NCI-H526 (cell line): ENCODE measurements around the gene GPR21.
A peak's percentile ranks its signal among the peaks of the same experiment; 100 is the strongest.

Source experiments
- DNase-seq, 2 experiments: peaks; one replicate each; lab custom pipeline; 2025; lab: John Stamatoyannopoulos, UW

Gene GPR21

DNA sequence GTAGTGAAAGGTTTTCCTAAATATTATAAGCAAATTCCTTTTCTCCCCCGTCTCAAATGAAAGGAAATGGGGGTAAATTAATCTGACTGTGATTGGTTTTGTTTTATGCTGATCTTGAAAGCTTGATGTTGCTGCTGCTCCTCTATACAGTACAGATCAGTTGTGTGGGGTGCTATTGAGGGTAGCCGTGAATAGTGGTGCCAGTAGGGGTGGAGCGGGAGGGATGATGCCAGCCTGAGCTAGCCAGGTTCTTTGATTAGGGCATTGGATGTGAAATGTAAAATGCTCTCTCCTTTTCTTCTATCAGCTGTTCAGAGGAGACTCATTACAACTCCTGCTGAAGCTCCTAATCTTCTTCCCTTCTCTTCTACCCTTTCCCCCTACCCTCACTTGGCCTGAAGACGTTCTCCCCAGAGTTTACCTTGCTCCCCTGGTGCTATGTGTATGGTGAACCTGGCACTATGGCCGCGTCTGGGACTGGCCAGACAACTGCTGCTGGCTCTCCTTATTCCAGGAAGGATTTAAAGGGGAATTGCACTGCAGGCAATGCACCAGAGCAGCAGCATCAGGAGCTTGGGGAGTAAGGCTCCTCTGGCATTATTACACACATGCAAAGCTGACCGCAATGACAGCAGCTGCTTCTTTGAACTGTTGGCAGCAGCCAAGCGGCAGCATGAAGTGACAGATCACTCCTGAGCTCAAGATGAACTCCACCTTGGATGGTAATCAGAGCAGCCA lies 566 bp downstream of the GPR21 start:
- DNase-seq = peak; percentile 42 to 65

GRCh38 chr9:123034881-123035510 lies 1.5 kb downstream of the GPR21 start:
- no peak for DNase-seq

GRCh38 chr9:123035791-123036190 lies 2.3 kb downstream of the GPR21 start:
- no peak for DNase-seq

DNA sequence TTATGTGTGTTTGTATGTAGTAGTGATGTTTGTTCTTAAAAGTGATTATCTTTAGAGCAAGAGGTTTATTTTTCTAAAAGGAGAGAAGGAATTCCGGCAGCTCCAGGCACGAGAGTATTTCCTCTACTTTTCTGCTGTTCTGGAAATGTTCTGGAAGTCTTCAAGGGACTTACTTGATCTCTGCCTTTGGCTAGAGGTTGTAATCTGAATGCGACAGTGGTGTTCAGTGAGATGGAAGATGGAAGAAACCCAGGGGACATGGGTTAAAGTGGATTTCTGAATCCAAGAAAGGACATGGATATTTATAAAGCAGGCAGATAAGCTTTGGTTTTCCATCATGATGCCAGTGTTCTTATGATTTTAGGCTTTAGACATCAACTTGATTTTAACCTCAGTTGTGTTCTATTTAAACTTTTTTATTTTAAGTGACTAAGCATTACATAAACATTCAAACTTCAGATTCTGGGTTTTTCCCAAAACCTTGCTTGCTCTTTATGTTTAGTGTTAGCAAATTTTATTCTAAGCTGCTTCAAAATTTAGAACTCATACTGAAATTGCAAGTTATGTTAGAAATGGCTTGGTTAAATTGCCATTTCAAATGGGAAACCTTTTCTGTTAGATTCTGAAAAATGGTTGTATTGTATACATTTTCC lies 3.6 kb downstream of the GPR21 start:
- DNase-seq = no peak

- DNase-seq = no peak
These were observed 6.3 kb downstream of the GPR21 start for GRCh38 chr9:123039617-123040219.

DNA sequence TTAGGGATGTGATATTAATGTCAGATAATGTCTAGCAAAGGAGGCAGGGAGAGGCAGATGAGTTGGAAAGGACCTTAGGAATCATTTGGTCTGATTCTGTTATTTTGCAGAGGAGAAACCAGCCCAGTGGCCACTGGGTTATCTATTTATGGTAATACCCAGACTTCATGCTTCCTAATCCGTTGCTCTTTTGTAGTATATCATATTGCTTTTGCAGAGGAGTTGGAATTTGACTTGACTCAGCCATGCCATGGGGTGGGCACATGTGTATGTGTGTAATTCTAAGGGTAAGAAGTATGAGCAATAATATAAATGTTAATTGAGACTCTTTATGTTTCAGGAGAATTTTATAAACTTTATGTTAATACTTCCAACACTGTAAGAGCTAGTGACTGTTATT lies 7.3 kb downstream of the GPR21 start:
- DNase-seq = no peak

DNA sequence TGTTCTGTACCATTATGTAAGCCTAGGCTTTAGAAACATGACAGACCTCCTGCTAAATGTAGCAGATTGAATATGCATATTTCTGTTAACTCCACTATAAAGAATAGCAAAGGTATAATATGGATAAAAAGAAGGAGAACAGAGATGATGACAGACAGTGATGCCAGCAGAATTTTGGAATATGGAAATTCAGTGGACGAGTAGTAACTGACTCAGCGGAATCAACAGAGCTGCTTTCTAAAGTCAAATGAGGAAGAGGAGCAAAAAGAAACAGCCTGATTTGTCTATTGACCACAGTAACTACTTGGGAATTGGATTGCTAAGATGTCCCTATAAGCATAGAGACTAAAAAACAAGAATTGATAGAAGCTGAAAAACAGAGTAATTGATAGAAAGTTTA lies 8.0 kb downstream of the GPR21 start:
- no peak for DNase-seq

DNA sequence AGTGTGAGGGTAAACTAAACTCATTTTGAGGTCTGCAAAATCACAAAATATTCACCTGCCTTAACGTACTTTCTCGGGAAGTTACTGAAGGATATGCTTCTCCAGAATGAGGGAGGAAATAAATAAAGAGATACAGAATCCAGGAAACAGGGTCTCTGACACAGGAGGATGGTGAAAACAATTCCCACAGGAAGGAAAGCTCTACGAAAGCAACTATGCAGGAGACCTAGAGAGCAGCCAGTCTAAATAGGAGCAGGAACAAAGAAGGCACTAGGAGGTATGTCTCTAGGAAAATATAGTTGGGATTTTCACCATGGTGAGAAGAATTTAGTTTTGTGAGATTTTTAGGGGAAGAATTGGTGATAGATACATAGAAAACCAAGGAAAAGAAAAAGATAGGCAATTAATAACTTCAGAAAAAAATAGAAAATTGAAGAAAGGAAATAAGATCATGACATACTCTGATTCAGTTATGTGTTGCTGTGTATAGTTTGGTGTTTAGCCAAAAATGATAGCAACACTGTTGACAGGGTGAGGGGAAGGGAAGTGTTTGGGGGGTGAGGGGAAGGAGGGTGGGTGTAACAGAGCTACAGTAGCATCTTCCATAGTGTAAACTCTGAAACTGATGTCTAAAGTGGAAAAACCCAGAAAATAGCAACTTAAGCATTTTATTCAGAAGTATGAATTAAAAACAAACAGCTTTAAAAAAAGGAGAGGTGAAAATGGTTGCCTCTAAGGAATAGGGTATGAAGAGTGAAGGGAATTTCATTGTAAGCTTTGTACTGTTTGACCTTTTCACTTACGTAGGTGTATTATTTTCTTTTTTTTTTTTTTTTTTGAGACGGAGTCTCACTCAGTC lies 9.8 kb downstream of the GPR21 start:
- no peak for DNase-seq

DNA sequence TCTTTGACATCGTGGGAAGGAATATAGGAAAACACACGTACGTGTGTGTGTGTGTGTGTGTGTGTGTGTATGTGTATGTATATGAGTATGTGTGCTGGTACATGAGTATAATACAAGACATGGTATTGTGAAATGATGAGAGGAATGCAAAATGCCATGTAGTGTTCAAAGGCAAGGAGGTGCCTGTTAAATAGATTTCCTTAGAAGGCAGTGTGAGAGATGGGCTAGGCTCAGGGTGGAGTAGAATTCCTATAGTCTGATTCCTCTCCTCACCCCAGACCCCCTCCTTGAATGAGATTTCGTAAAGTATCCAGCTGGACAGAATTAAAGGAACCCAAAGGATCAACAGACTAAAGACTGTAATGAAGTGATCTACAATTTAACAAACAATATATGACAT lies 11.1 kb downstream of the GPR21 start:
- no peak for DNase-seq

DNA sequence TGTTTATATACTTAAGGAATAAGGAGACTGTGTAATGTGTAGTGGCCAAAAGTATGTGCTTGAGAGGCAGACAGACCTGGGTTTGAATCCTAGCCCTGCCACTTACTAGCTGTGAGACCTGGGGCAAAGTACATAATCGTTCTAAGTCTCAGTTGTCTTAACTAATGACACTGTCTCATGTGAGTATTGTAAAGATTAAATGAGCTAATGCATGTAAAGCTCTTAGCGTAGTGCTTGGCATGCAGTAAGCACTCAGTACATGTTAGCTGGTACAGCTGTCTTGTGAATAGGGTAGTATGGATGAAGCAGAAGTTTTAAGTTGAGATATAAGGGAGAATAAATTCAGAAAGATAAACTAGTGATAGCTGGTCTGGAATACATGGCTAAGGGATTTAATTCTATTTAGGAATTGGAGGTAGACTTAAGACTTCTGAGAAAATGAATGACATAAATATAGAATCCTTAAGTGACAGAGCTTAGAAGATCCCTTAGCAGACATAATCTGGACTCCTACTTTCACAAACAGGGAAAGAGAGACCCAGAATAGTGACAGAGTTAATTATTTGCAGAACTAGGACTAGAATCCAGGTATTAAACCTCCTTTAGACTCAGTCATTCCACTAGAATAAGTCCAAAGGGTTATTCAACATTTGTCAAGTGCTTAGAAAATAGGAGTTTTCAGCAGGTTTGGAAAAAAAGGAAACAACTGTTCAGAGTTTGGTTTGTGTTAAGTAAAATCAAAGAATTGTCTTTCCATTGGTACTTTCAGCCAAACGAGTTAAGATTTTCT lies 13.1 kb downstream of the GPR21 start:
- DNase-seq = no peak

GRCh38 chr9:123048748-123049147 lies 15.3 kb downstream of the GPR21 start:
- DNase-seq = no peak

- DNase-seq = no peak
These were observed 16.2 kb downstream of the GPR21 start for GRCh38 chr9:123049589-123050222.

- DNase-seq = no peak
These were observed 19.6 kb downstream of the GPR21 start for GRCh38 chr9:123053046-123053445.

DNA sequence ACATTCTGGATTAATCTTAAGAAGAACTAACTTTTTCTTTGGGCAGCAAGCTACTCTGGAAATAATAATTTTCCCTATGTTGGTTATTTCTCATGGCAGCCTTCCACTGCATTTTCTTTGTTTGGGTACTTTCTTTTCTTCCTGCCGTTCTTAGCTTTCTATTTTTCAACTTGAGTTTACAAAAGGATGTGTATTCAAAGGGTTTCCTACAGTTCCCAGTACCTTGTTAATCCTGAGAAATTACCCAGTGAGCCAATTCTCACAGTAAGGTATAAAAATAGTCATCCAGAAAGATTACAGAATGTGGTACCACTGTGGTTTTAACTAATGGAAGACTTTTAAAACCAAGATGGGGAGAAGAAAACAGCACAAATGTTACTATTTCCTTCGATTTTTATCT lies 20.2 kb downstream of the GPR21 start:
- no peak for DNase-seq

DNA sequence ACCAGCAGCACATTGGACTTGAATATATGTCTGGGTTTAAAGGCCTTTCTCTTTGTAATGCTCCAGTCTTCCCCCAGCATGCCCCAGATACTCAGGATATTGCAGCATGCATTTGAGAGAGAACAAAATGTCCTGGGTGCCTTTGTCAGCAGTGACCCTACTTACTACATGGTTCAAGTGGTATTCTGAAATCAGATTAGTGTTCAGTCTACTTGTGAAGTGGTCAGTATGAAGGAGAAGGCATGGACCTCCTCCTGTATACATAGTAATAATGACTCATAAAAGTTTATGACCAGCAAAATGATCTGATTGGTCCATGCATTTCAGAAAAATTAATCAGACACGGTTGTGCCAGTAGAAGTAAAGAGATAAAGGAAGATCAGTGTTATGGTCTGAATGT lies 25.4 kb downstream of the GPR21 start:
- DNase-seq = no peak

GRCh38 chr9:123059472-123060220 lies 26.2 kb downstream of the GPR21 start:
- no peak for DNase-seq

DNA sequence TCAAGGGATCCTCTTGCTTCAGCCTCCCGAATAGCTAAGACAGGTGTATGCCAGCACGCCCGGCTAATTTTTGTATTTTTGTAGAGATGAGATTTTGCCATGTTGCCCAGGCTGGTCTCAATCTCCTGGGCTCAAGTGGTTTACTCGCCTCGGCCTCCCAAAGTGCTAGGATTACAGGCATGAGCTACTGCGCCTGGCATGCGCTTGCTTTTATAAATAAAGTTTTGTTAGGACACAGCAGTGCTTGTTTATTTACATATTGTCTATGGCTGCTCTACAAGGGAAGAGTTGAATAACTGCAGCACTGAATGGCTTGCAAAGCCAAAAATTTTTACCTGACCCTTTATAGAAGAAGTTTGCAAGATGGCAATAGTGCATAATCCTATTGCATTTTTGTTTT lies 27.7 kb downstream of the GPR21 start:
- DNase-seq = no peak

DNA sequence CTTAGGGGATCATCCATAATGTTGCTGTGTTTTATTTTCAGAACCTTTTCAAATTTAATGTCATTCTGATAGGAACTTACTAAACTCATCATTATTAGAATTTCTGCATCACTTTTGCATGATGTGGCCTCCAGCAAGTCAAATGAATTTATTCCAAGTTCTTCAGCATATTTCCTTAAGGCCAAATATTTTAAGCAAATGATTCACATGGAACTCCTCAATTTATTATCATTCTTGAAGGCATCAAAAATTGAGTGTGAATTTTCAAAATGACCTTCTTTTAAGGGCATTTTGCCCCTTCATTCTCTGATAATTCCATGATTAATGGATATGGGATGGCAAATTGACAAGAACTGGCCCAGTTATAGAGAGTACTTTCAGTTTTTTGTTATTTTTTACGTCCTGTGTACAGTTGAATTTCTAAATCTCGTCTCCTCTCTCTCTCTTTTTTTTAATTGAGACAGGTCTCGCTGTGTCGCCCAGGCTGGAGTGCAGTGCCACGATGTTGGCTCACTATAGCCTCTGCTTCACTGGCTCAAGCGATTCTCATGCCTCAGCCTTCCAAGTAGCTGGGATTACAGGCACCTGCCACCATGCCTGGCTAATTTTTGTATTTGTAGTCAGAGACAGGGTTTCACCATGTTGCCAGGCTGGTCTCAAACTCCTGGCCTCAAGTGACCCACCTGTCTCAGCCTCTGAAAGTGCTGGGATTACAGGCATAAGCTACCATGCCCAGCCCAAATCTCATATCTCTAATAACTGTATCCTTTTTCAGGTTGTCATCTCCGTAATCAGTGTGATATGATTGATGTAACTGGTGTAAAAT lies 29.1 kb downstream of the GPR21 start:
- DNase-seq = no peak

GRCh38 chr9:123063177-123063598 lies 29.7 kb downstream of the GPR21 start:
- no peak for DNase-seq
